DMS79 treated with DMSO at 0.1 percent for 48 hours (cell line): ENCODE results near the gene VPS37B.
"Not testable (repeated sequence)": the region's sequence is repeated elsewhere in the genome, so short reads cannot be mapped to it uniquely, and the experiment has no call there.

ENCODE experiments used
- DNase-seq: peaks from one replicate; lab custom pipeline; 2025; lab: John Stamatoyannopoulos, UW

The VPS37B gene, protein sequence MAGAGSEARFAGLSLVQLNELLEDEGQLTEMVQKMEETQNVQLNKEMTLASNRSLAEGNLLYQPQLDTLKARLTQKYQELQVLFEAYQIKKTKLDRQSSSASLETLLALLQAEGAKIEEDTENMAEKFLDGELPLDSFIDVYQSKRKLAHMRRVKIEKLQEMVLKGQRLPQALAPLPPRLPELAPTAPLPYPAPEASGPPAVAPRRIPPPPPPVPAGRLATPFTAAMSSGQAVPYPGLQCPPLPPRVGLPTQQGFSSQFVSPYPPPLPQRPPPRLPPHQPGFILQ

DNA sequence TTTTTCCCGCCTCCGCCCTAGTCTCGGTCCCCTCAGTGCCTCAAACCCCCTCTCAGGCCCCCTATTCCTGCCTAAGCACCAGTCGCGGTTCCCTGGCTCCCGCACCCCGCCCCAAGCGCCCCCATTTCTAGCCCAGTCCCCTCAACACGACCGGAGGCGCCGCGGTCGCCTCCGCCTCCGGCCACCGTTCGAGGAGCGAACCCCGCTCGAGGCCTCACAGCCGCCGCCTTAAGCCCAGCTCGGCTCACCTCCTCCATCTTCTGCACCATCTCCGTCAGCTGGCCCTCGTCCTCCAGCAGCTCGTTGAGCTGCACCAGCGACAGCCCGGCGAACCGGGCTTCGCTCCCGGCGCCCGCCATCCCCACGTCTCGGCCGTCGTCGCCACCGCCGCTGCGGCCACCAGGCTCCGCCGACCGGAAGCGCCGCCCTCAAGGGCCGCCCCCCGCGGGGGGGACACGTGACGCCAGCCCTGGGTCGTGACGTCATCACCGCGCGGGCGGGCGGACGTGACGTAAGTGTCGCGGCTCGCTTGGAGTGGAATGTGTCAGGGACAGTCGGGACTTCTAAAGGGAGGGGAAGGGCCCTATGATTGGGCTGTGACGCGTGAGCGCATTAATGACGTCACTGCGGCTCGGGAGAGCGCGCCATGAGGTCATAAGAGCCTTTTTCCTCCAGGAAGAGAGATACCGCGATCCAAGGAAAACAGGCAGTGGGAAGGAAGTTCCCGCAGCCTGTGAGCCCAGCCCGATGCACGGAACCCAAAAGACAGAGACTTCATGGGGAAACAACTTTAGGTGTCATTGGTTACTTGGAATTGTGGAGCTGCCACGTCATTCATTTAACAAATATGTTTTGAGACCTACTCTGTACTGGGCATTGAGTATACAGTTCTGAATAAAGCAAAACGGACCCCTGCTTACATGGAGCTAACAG, at the start of gene VPS37B:
Gene VPS37B (minus strand): TSS at position 421 of the 933 bp plus-strand sequence. CDS start 62 bp downstream, at position 359.
- DNase-seq = peak; percentile 42

DNA sequence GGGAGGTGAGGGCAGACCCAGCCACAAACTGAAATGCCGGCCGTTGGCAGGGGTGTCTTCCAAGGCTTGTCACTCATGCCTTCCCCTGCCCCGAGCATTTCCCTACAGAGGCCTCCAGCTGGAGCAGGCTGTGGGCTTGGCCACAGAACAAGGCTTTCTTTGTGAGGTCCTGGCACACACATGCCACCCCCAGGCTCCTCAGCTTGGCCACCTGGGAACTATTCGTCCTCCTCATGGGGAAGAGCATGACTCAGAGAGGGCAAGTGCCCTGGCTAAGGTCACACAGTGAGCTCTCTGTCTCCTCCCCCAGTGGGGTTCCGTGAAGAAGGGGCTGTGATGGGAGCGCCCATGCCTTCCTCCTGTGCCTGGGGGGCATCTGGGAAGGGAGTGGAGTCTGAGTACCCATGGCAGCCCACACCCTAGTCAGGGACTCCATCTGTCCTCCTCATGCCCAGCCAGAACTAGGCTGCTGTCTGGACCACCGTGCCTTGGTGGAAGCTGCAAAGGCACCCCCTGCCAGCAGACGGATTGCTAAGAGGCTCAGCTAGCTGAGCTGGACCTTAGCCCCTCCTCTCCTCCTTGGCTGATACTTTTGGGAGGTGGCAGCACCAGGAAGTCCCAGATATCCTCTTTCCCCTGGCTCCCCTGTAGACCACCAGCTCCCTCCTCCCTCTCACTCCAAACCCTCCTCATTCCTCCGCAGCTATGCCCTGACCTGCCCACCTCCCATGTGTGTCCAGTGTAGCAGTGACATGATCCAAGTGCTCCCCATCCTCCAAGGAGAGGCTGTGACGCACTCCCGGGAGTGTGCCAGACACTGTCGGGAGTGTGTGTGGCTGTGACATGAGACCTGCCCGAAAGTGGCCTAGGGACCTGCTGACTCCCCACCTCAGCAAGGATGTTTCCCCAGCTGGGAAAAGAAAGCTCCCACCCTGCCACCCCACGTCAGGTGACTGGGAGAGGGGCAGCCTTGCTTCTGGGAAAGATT, 49.0 kb upstream of the VPS37B start:
- no peak for DNase-seq

DNA sequence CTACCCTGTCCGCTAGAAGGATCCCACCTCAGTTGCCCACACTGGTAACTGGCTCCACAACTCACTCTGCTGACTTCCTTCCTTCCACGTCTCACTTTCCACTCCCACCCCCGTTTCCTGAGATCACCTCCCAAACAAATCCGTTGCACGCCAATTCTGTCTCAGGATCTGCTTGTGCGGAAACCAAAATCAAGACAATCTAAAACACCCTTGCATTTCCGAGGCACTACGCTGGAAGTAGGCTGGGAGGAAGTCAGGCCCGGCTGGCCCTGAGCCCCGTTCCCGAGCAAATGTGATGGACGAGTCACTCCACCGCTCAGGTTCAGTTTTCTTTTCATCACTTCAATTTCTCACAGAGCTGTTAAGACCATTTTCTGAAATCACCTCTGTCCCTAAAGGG, 47.3 kb upstream of the VPS37B start:
- no peak for DNase-seq

DNA sequence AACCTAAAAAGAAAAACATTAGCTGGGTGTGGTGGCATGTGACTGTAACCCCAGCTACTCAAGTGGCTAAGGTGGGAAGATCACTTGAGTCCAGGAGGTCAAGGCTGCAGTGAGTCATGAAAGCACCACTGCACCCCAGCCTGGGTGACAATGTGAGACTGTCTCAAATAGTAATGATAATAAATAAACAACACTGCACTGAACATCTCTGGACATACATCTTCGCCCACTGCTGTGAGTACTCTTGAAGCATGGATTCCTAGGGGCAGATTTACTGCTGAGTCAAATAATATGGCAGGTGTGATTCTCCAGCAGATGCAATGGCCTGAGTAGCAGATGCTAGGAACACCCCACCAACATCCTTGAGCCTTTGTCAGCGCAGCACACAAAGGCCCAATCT, 46.7 kb upstream of the VPS37B start:
- DNase-seq = no peak

DNA sequence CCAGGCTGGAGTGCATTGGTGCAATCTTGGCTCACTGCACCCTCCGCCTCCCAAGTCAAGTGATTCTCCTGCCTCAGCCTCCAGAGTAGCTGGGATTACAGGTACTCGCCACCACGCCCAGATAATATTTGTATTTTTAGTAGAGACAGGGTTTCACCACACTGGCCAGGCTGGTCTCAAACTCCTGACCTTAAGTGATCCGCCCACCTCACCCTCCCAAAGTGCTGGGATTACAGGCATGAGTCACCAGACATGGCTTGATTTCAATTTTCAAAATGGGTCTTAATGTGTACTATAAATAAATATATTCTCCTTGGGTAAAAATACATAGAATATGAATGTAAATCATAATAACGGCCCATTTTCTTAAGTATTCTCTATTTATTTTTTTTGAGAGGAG, 45.4 kb upstream of the VPS37B start:
- not testable (repeated sequence) for DNase-seq

DNA sequence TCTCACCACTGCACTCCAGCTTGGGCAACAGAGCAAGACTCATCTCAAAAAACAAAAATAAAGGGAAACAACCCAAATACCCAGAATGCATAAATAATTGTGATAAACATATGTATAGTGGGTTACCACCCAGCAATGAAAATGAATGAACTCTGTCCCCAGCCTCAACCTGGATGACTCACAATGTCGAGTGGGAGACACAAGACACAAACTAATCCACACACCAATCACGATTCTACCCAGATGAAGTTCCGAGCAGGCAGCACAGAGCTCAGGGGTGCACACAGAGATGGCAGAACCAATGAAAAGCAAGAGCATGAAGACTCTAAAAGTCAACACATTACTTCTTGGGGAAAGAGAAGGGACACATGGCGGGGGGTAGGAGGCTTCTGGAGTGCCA, 43.2 kb upstream of the VPS37B start:
- DNase-seq = no peak

DNA sequence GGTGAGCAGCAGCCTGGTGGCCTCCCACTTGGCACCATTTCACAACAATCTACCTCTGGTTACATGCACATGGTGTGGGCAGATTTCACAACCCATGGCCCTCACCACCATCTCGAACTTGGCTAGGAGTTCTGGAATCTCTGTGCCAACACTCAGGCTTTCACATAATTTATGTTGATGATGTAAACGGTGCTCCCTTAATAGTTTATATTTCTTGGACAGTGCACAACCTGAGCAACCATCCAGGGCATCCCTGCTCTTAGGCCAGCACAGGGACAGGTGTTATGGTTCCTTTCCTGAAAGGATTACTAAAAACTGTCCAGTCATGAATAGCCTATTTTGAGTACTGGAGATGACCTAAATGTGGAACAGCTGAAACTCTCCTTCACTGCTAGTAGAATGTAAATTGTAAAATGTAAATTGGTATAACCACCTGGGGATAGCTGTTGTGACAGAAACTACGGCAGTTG, 41.7 kb upstream of the VPS37B start:
- no peak for DNase-seq

DNA sequence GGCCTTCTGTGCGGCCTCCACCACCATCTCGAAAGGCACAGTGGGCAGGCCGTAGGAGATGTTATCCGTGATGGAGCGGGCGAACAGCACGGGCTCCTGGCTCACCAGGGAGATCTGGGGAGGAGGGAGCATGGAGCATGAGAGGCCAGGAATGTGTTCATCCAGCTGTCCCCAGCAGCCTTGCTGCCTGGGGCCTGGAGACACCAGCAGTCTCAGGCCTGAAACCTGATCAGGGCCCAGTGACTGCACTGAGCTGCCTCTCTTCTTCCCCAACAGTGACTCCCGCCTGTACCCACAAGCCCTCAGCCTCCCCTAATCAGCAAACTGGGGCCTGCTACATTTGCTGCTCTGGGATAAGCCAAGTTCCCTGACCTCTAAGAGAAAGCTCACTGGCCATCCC, 39.4 kb upstream of the VPS37B start:
- no peak for DNase-seq

DNA sequence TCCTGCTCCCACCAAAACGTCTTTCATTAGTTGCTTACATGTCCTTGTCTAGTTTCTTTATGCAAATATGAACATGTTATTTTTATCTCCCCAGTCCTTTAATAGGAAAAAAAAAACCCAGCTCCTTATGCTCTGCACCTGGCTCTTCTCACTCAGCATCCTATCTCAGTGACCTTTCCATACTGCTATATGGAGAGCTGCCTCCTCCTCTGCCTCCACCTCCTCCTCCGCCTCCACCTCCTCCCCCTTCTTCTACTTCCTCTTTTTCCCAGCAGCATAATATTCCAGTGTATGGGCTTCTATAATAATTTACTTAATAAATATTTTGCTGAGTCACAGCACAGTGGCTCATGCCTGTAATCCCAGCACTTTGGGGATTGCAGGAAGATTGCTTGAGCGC, 38.8 kb upstream of the VPS37B start:
- no peak for DNase-seq

DNA sequence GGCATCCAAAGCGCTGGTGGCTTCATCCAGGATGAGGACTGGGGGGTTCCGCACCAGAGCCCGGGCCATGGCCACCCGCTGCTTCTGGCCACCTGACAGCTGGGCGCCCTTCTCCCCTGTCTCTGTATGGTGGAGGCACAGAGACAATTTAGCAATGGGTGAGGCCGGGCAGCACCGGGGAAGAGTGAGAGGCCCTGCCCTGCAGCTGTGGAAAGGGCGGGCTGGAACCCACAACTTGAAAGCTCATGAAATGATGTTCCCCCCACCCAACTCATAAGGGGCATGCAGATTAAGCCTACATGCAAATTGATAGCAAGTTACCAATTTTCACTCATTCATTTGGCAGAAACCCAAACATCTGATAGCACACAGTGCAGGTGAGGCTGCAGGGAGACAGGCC, 36.3 kb upstream of the VPS37B start:
- DNase-seq = no peak

DNA sequence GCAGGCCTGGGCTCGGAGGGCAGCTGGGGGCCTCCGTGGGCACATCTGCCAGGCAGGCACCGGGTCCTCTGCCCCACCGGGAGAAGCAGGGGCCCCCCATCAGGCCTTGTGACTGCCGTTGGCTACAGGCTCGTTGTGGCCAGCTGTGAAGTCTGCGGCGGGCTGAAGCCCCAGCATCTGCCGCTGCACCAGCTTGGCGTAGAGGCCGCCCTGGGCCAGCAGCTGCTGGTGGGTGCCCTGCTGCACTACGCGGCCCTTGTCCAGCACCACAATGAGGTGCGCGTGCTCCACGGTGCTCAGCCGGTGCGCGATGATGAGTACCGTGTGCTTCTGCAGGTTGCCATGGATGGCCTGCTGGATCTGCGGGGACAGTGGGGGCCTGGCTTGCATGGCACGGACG, 33.9 kb upstream of the VPS37B start:
- DNase-seq = no peak

DNA sequence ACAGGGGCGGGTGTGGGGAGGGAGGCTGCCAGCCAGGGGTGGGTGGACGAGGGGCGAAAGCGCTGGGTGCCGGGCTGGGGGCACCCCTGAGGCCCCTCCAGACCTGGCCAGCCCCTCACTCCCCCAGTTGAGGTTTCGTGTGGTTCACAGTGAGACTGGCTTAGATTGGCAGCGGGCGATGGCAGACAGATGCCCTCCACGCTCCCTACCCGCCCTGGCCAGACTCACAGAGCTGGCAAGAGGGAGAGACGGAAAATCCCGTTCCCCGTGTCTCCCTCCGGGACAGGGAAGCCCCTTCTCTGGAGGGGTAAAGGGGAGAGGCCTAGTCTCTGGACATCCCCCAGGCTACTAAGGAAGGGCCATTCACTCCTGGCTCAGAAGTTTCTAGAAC, 33.2 kb upstream of the VPS37B start:
- DNase-seq = no peak

DNA sequence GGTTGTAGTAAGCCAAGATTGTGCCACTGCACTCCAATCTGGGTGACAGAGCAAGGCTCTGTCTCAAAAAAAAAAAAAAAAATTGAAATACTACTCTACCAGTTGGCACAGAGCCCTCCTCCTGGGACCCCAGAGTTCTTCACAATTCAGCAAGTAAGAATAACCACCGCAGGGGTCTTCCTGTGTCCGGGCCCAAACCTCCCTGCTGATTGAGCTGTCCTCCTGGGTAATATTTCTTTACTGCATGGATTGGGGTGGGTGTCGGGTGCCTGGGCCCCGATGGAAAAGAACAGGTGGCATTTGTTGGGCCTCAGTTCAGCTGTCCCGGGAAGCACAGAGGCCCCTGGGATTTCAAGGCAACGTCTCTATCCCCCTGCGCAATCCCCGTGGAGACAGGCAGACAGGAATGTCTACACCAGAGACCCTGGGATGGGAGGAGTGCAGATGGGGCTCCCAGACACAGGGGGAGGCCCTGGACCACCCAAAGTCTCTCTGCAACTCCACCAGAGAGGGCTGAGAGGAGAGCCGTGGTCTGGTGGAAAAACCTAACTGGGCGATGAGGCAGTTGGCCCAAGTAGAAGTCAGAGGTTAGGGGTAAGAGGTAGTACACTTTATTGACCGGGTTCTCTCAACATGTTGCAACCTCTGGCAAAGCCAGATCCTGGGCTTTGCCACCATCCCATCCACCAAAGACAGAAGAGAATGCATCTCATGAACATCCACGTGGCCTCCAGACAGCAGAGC, 32.7 kb upstream of the VPS37B start:
- DNase-seq = no peak

DNA sequence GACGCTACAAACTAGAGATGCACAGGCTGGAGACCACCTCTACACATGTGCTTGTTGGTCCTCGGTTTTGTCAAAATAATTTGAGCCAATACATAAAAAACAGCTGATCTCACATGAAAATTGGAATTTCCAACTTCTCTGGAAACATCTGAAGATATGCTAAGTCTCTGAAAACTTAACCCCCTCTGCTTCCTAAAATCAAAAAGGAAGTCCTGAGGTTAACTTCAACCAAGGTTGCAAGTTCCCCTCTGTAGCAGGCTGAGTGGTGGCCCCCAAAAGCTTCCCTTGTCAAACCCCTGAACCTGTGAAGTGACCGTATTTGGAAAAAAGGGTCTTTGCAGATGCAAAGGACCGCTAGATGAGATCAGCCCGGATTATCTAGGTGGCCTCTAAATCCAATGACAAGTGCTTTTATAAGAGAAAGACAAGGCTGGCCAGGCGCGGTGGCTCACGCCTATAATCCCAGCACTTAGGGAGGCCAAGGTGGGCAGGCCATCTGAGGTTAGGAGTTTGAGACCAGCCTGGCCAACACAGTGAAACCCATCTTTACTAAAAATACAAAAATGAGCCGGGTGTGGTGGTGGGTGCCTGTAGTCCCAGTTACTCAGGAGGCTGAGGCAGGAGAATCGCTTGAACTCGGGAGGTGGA, 32.0 kb upstream of the VPS37B start:
- no peak for DNase-seq

DNA sequence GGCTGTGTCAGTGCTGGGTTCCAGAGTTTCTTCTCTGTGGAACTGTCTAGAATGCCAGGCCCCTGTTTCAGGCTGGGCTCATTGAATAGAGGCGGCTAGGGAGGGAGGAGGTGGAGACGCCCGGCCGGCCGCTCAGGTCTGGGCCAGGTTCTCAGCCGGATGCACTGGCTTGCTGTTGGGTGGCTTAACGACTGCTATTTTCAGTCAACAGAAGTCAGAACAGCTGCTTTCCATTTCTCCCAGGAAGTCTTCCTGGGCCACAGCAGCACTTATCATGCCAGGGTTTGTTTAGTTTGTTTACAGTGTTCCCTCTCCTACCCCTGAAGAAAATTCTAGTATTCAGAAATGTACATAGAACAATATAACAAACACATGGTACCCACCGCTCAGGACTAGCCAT, 26.0 kb upstream of the VPS37B start:
- DNase-seq = no peak

DNA sequence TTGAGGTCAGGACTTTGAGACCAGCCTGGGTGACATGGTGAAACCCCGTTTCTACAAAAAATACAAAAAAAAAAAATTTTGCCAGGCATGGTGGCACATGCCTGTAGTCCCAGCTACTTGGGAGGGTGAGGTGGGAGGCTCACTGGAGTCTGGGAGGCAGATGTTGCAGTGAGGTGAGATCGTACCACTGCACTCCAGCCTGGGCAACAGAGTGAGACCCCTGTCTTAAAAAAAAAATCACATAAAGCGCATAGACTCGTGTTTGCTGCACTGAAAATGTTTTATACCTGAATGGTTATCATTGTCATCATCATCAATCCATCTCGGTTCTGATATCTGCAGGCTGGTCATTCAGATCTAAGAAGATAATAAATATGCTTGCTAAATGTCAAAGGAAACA, 24.8 kb upstream of the VPS37B start:
- DNase-seq = no peak

DNA sequence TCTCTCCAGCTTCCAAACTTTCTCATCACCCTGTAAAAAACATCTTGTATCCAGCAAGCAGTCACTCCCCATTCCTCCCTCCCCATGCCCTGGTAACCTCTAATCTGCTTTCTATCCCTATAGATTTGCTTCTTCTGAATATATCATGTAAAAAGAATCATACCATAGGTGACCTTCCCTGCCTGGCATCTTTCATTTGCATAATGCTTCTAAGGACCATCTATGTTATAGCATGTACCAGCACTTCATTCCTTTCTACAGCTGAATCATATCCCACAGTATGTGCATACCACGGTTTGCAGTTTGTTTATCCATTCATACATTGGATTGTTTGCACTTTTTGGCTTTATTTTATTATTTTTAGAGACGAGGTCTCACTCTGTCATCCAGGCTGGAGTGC, 22.9 kb upstream of the VPS37B start:
- no peak for DNase-seq

DNA sequence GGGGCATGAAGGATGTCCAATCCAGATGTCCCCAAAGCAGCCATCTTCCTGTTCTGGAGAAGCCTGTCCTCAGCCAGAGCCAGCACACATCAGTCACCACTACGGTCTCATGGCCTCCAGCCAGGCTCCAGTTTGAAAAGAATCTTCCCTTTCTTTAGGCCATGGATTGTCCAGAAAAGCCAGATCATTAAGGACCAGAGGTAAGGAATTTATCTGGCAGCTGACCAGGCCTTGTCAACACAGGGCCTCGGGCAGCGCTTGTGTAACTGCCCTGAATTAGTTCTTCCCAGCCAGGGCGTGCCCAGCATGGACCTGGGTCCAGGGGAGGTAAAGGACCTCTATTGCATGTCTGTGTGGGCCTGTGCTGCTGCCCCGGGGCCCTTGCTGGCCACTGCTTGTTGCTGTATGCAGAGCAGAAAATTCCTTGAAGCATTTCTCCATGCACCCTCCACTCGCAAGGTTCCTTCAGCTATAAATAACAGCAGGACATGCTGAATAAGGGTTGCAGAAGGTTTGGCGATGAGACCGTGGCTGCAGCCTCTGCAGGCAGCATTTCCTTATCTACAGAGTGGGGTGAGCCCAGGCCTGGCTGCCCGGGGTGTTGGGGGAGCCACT, 21.7 kb upstream of the VPS37B start:
- no peak for DNase-seq

DNA sequence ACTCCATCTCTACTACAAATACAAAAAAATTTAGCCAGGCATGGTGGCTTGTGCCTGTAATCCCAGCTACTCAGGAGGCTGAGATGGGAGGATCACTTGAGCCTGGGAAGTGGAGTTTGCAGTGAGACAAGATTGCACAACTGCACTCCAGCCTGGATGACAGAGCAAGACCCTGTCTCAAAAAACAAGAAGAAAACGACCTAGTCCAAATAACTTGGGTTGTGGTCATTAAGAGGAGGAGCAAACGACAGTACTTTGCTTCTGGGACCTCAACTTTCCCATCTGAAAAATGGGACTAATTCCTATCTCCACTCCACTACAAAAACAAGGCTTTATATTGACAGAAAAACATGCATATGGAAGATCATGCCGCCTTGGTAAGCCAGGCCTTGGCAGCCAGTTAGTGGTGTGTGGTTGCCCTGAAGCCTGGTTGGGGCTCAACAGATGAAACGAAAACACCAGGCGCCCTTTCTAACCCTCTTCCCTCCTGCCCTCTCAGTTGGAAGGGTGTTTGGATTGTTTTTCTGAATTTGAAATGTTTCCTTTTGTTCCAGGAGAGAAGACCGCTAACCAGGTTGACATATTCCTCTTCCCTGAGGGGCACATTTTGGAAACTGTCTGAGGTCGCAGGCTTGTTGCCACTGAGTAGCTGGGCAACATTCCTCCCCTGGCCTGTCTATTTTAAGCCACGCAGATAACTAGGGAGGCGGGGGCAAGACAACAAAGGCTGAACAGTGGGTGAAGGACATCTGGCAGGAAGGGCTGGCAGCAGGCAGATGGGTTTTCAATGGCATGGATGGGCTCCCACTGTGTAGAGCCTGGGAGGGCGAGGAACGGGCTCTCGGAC, 13.7 kb upstream of the VPS37B start:
- DNase-seq = no peak
